GM19328 (cell line): ENCODE results near the gene LEMD1.
"Not testable (repeated sequence)": the region's sequence is repeated elsewhere in the genome, so short reads cannot be mapped to it uniquely, and the experiment has no call there.

ENCODE experiments used
- ATAC-seq: cut with Tn5 transposase; IDR thresholded peaks from one replicate; pipeline ENCODE4 v1.9.1; 2021; ENCODE audit warnings: mild to moderate bottlenecking, moderate library complexity; ENCODE audit not compliant: unreplicated experiment

Gene LEMD1

DNA sequence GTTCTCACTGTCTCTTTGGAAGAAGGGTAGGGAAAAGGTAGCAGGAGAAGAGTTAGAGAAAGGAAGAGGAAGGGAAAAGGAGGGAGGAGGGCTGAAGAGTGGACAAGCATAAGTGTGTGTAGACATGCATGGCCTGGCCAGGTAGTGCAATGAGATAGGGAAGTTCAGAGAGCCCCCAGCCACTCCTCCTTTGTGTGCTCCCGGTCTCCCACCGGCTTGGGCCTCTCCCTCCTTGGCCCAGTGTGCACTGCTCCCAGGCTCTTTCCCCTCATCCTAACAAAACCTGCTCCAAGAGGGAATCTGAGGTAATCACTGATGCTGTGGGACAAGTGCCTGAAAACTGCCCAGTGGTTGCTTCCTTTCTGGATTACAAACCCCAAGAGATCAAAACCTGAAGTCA is 10.3 kb upstream of the LEMD1 start:
- ATAC-seq: no peak

DNA sequence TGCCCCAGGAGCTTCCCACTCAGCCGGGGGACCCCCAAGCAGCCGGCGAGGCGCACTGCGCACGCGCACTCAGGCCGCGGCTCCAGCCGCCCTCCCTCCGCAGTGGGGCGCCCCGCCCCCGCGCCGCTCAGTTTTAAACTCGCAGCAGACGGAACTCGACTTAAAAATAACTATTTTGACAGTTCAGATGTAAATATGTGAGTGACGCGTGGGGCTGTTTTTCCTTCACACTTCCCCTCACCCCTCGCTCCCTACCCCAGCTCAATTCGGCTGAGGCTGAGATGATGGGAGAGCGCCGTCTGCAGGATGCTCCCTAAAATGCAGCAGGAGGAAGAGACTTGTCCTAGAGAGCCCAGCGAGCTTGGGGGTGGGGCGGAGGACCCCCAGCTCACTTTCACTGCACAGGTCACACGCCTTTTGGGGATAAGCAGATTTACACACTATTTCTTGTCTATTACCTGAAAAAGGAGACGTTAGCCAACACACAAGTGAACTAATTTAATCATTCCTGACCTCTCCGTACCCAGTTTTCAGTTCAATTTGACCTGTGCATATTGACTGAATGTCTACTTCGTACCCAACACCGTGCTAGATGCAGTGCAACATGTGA is 8.9 kb upstream of the LEMD1 start:
- ATAC-seq: no peak

DNA sequence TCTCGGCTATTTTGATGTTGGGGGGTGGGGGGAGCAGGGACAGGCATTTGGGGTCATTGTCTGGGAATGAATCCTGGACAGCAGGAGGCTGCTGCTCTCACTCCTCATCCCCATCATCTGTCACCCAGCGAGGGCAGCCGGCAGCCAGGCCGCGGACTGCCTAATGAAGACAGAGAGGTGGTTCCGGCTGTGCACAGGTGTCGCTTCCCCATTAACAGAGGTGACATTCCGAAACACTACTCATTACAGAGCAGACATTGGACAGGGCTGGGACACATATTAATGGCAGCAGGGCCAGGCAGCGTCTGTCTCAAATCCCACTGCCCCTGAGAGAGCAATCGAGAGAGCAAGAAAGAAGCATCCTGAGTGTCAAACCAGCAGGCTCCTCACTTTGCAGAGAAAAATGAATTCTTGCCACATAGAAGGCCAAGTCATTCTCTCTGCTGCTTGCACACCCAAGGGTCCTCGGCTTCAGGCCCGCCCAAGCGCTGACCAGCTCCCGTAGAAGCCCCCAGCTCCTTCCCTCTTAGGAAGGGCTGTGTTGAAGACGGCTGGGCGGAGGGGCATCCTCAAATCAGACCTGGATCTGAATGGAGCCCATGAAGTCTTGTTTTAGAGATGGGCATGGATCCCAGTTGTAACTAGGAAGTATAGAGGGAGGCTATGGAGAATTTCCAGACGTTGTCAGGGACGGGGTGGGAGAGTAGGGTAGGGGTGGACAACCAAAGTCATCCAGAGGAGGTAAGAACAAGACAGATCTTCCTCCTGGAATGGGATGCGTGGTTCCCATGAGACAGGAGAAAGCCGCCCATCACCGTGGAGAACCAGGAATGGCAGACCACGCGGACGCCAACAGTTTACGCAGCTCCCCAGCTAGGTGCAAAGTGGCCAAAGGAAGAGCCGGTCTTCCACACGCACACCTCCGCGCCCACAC is 8.2 kb upstream of the LEMD1 start:
- no peak for ATAC-seq

DNA sequence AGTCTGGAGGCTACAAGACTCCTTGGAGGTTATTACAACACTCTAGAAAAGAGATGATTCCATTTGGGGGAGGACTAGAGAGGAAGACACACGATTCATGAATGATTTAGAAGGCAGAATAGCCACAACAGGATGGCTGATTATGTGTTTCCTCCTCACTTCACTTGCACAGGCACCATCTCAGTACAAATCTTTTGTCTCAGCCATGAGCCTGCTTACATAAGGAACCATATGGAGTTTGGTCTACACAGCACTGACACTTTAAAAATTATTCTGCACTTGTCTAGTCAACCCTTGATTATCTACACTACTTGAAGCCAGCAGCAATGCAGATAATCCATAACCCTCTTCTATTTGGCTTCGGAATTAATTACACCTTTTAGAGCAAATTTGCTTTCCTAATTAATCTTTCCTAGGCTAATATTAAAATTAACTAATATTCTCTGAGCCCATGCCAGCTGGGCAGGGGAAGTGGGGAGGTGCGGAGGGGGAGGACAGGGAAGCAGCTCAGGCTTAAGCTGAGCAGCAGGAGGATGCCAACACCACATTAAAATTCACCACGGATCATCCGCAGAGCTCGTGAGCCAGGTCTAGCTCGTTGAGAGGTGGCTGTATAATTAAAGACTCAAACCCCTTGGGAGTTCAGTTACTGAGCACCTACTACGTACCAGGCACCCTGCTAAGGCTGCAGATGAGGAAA is 3.2 kb upstream of the LEMD1 start:
- no peak for ATAC-seq

DNA sequence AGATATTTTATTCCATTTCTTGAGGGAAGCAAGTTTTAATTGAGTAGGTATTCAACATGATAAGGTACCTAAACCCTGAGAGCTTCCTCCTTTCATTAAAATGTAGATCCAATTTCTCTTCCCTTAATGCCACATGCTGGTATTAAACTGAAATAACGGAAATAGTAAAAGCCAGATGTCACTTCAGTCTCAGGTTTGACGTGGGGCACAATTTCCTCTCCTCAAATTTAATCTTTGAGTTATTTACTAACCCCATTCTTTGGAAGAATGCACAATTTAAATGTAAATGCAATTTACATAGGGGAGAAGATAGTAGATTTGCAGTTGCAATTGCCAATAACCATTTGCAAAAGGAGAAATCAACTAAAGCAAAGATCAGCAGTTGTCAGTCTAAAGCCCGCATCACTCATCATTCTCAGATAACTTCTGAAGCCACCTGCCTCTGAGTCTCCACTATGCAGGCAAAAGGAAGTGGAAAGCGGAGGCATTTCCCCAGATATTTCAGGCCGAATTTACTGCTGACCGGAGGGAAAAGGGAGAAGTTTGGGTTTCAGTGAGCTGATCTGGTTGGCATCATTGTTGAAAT is 2.1 kb upstream of the LEMD1 start:
- ATAC-seq: no peak

DNA sequence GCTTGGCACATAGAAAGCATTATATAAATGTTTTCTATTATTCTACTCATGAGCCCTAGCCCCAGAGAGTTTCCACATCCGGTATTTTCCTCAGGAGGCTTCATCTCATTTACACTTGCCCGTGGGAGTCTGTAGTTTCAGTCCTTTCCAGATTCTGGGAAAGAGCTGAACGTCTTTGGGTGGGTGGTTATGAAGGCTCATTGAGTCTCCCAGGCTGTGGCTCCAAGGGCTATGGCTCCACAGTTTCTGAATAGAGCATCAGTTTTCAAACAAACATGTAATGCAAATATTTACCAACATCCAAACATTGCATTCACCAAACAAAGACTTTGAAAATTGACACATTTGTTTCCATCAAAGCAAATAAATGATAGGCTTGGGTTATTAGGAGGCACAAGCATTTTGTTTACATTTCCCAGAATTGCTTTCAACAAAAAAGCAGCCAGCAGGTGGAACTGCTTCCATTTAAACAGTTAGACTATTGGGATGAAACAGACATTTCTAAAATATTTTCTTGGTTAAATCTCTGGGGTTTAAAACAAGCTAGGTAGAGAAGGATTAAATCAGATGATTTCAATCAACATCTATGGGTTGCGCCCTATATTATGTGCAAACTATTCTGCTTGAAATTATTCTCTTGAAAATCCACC is 1.3 kb upstream of the LEMD1 start:
- ATAC-seq: no peak

DNA sequence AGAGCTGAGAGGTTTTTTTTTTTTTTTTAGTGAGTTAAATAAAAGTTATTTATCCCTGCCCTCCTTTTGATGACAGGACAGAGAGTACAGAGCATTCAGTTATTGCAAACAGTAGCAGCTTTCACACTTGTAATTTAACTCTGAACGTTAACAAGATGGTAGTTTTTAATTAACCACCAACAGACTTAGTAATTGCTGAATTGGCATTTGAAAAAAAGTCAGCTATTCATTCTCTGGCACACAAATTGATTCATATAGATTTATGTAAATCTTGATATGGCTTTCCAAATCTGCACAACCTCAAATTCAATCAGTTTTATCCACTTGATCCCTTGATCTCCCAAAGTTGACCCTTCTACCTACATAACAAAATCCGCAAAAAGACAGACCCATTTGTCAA is 918 bp downstream of the LEMD1 start:
- no peak for ATAC-seq

DNA sequence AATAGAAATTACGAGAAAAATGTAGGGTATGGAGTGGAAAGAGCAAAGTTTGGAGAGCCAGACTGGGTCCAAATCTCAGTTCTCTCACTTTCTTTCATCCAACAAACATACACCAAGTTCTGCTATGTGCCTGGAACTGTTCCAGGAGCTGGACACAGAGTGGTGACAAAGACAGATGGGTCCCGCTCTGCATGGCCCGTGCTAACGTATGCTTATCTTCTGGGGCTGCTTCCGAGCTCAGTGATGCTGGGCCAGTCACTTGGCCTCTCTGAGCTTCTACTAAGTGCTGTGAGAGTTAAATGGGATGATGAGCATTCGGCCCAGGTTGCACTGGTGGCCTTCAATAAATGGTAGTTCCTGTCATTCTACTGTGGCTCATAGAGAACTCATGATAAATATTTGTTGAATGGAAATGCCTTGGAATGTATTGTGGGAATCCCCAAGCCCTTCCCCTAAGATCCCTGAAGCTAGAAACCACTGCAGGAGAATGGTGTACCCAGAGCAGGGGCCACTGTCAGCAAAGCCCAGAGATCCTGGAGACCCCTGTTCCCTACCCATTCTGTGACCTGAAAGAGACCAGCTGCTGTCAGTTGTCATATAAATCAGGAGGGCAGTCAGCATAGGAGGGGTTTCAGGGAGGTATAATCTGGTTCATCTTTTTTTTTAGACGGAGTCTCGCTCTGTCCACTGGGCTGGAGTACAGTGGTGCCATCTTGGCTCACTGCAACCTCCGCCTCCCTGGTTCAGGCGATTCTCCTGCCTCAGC is 3.8 kb downstream of the LEMD1 start:
- no peak for ATAC-seq

DNA sequence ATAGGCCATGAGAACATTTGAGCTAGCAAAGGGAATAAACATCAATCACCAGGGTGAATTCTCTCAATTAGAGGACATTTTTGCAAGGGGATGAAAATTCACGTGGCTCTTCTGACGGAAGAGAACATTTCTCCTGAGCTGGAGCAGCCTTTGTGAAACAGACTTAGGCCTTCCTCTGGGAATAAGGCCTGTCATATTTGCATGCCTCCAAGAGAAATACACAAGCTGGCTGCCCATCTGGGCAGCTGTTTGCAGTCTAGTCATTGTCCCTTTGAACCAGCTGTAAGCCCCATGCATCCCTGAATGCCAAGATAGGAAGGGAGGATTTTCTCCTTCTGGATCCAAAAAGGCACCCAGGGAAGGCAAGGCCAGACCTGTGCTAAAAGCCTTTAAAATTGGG is 5.5 kb downstream of the LEMD1 start:
- ATAC-seq: no peak

DNA sequence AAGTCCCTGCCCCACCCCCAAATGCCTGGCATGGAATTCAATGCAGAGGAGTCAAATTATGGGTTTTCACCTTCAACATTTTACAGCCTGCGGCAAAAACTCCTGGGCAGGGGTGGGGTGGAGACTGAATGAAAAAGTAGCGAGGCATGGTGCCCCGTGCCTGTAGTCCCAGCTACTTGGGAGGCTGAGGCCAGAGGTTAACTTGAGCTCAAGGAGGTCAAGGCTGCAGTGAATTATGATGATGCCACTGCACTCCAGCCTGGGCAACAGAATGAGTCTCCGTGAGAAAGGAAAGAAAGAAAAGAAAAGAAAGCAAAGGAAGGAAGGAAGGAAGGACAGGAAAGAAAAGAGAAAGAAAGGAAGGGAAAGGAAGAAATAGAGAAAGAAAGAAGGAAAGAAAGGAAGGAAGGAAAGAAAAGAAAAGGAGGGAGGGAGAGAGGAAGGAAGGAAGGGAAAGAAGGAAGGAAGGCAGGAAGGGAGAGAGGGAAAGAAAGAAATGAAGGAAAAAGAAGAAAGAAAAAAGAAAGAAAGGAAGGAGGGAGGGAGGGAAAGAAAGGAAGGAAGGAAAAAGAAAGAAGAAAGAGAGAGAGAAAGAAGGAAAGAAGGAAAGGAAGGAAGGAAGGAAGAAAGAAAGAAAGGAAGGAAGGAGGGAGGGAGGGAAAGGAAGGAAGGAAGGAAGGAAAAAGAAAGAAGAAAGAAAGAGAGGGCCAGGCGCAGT is 11.1 kb downstream of the LEMD1 start:
- ATAC-seq: no peak

DNA sequence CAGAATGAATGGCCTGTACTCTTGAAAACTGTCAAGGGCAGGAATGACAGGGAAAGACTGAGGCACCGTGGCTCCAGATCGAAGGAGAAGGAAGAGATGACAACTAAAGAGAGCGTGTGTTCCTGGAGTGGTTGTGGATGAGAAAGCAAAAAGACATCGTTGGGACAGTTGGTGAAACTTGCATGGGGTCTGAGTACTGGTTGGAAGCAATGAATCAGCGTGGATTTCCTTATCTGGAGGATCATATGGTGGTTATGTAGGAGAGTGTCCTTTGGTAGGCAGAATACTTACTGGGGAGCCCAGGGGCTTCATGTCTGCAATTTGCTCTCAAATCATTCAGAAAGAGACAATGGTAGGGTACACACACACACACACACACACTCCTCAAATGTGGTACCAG is 13.9 kb downstream of the LEMD1 start:
- no peak for ATAC-seq

DNA sequence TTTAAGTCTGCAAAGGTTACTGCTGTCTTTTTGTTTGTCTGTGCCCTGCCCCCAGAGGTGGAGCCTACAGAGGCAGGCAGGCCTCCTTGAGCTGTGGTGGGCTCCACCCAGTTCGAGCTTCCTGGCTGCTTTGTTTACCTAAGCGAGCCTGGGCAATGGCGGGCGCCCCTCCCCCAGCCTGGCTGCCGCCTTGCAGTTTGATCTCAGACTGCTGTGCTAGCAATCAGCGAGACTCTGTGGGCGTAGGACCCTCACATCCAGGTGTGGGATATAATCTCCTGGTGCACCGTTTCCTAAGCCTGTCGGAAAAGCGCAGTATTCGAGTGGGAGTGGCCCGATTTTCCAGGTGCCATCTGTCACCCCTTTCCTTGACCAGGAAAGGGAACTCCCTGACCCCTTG is 15.6 kb downstream of the LEMD1 start:
- ATAC-seq: not testable (repeated sequence)

DNA sequence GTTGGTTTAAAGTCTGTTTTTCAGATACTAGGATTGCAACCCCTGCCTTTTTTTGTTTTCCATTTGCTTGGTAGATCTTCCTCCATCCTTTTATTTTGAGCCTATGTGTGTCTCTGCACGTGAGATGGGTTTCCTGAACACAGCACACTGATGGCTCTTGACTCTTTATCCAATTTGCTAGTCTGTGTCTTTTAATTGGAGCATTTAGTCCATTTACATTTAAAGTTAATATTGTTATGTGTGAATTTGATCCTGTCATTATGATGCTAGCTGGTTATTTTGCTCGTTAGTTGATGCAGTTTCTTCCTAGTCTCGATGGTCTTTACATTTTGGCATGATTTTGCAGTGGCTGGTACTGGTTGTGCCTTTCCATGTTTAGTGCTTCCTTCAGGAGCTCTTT is 17.4 kb downstream of the LEMD1 start:
- not testable (repeated sequence) for ATAC-seq

DNA sequence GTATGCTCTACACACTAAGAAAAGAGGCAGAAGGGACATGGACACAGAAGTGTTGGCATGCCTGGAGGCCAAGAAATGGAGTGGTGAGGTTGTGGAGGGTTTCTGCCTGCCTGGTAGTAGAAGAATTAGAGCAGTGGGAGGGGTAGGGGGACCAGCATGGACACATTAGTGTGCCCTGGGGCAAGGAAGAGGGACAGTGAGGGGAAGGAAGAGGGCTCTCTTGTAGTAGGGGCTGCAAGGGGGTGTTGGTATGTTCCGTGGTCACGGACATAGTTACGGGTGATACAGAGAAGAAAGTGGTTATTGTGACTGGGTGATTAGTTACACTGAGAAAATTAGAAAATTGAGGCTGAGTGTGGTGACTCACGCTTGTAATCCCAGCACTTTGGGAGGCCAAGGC is 23.3 kb downstream of the LEMD1 start:
- ATAC-seq: no peak

DNA sequence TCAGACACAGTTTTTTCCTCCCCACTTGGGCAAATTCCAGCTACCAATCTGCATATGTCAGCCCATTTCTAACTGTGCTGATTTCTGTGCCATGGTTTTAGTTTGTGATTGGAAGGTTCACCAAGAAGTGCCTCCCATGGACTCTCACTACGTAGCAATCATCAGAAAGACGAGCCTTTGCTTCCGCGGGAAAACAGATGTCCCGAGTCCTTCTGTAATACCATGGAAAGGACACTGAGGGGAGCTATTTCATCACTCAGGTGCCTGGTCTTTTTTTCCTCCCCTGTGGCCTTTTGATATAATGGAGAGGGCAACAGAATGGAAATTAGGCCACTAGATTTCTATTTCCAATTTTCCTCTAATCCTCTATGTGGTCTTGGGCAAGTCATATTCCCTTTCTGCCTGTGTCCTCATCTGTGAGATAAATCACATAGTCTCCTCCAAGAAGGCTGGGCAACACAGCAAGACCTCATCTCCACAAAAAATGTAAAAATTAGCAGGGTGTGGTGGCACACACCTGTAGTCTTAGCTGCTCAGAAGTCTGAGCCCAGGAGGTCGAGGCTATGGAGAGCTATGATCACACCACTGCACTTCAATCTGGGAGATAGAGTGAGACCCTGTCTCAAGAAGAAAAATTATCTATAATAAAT is 24.8 kb downstream of the LEMD1 start:
- no peak for ATAC-seq

DNA sequence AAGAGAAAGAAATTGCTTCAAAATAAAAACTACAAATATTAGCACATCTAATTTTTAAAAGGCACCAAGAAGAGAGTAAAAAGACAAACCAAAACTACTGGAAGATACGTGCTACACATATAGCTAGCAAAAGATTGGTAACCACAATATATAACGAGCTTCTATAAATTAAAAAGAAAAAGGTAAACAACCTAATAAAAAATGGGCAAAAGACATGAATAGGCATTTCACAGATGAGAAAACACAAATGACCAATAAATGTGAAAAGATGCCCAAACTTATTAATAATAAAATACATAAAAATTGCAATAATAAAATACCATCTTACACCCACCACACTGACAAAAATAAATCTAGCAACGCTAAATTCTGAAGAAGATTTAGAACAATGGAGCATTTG is 26.2 kb downstream of the LEMD1 start:
- ATAC-seq: no peak

DNA sequence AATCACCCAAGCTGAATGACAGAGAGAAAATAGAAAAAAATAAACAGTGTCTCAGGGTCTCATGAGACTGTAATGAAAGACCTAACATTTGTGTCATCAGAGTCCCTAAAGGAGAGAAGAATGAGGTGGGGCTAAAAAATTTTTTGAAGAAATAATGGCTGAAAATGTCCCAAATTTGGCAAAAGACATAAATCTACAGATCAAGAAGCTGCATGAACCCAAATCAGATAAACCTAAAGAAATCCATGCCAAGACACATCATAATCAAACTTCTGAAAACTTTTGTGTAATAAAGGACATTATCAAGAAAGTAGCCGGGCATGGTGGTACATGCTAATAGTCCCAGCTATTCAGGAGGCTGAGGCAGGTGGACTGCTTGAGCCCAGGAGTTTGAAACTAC is 29.2 kb downstream of the LEMD1 start:
- no peak for ATAC-seq

DNA sequence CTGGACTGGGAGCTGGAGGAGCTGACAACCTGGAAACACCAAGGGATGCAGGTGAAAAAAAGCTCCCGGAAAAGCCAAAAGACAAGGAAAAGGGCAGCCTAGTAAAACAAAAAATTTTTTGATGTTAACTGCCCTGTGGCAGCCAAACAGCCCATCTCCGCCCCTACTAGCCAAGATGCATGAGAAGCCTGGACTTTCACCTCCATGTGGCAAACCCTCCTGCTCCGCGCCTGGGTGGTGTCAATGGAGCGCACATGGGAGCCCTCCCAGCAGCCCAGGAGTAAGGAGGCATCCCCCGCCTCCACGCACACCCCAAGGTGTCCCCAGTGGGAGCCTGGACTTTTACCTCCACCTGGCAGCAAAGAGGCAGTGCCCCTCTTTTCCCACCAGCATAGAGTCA is 30.5 kb downstream of the LEMD1 start:
- ATAC-seq: no peak

DNA sequence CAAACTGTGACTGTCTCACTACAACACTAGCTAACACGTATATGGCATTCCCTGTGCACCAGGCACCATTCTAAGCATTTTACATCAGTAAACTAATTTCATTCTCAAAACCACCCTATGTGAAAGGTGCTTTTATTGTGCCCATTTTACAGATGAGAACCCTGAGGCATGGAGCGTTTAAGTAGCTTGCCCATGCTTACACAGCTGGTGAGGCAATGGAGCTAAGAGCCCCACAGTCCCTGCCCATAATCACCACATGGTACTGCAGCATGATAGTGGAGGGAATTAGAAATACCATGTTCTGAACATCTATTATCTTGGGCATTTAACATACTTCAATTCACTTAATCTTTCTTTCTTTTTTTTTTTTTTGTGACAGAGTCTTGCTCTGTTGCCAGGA is 34.0 kb downstream of the LEMD1 start:
- ATAC-seq: no peak
